WTC11 (cell line): ENCODE measurements around the gene FANCC. TPM values are rescaled to one million over a fixed set of nuclear protein-coding genes. Genes with fewer than 3 reads are reported as not detected.
"Not testable (repeated sequence)": the region's sequence is repeated elsewhere in the genome, so short reads cannot be mapped to it uniquely, and the experiment has no call there.

Source experiments
- ATAC-seq: fragments of 200-7000 bp; cut with Tn5 transposase; 2 replicates; pipeline ENCODE4 v1.10.0; 2021; ENCODE audit warnings: mild to moderate bottlenecking, moderate library complexity
- CTCF ChIA-PET: fragments of 300-600 bp; sonication (Branson Sonifier 250); formaldehyde crosslinking; loops from one replicate; lab custom pipeline; 2021; ENCODE audit warnings: antibody characterized with exemption; lab: Charles Lee
- POLR2A ChIA-PET: fragments of 350-600 bp; sonication (Branson Sonifier 250); formaldehyde crosslinking; loops from one replicate; lab custom pipeline; 2021; ENCODE audit warnings: antibody characterized with exemption; lab: Charles Lee
- DNase-seq: peaks from one replicate; pipeline ENCODE4 v3.0.0; 2021; ENCODE audit warnings: low spot score
- H3K27ac Mint-ChIP-seq: 2 replicates; pipeline ENCODE4 v1.8.0; 2021; ENCODE audit warnings: mixed read lengths
- H3K27me3 Mint-ChIP-seq: 2 replicates; pipeline ENCODE4 v1.8.0; 2021; ENCODE audit warnings: low read depth, mild to moderate bottlenecking, moderate library complexity, mixed read lengths
- H3K36me3 Mint-ChIP-seq: 2 replicates; pipeline ENCODE4 v1.8.0; 2021; ENCODE audit warnings: mixed read lengths
- H3K4me1 Mint-ChIP-seq: 2 replicates; pipeline ENCODE4 v1.8.0; 2022; ENCODE audit warnings: mixed read lengths
- H3K4me3 Mint-ChIP-seq: 2 replicates; pipeline ENCODE4 v1.8.0; 2021; ENCODE audit warnings: mild to moderate bottlenecking, moderate library complexity, mixed read lengths
- H3K9me3 Mint-ChIP-seq: 2 replicates; pipeline ENCODE4 v1.8.0; 2021; ENCODE audit warnings: mixed read lengths
- CBFB ChIP-seq: sonication (generic); formaldehyde crosslinking; IDR thresholded peaks from 2 replicates; pipeline ENCODE4 v1.8.1; 2022; ENCODE audit warnings: mild to moderate bottlenecking, low read depth, missing genetic modification reagents
- ETV6 ChIP-seq: sonication (generic); formaldehyde crosslinking; IDR thresholded peaks from 2 replicates; pipeline ENCODE4 v1.8.1; 2022; ENCODE audit warnings: mild to moderate bottlenecking, missing genetic modification reagents
- FOXK1 ChIP-seq: sonication (generic); formaldehyde crosslinking; IDR thresholded peaks from 2 replicates; pipeline ENCODE4 v1.8.0; 2022; ENCODE audit warnings: mild to moderate bottlenecking, moderate library complexity, missing genetic modification reagents
- GRHL2 ChIP-seq: fragments of 250-450 bp; sonication (Bioruptor Pico); IDR thresholded peaks from 2 replicates; pipeline ENCODE4 v1.8.0; 2022; ENCODE audit warnings: mild to moderate bottlenecking, moderate library complexity; ENCODE audit not compliant: insufficient replicate concordance, severe bottlenecking
- HMGA2 ChIP-seq: fragments of 250-450 bp; sonication (Bioruptor Pico); IDR thresholded peaks from 2 replicates; pipeline ENCODE4 v1.4.0; 2021; ENCODE audit warnings: mild to moderate bottlenecking, moderate library complexity
- JUN ChIP-seq: sonication (generic); formaldehyde crosslinking; IDR thresholded peaks from 2 replicates; pipeline ENCODE4 v1.8.0; 2023; ENCODE audit warnings: mild to moderate bottlenecking, missing genetic modification reagents
- NFYB ChIP-seq: sonication (generic); formaldehyde crosslinking; conservative IDR thresholded peaks from 2 replicates; pipeline ENCODE4 v1.8.0; 2022; ENCODE audit warnings: low read depth, missing genetic modification reagents
- NR1H2 ChIP-seq: sonication (generic); formaldehyde crosslinking; IDR thresholded peaks from 2 replicates; pipeline ENCODE4 v1.9.0; 2021; ENCODE audit warnings: mild to moderate bottlenecking, moderate library complexity, missing genetic modification reagents
- OVOL2 ChIP-seq: fragments of 250-450 bp; sonication (Bioruptor Pico); IDR thresholded peaks from 2 replicates; pipeline ENCODE4 v1.9.0; 2021; ENCODE audit warnings: mild to moderate bottlenecking, borderline replicate concordance
- RELA ChIP-seq: sonication (generic); formaldehyde crosslinking; IDR thresholded peaks from 2 replicates; pipeline ENCODE4 v1.8.1; 2022; ENCODE audit warnings: missing genetic modification reagents, mild to moderate bottlenecking, borderline replicate concordance
- SMAD3 ChIP-seq: sonication (generic); formaldehyde crosslinking; IDR thresholded peaks from 2 replicates; pipeline ENCODE4 v1.8.0; 2022; ENCODE audit warnings: missing genetic modification reagents, mild to moderate bottlenecking, borderline replicate concordance
- TEAD4 ChIP-seq: sonication (generic); formaldehyde crosslinking; IDR thresholded peaks from 2 replicates; pipeline ENCODE4 v1.8.0; 2022; ENCODE audit warnings: mild to moderate bottlenecking, missing genetic modification reagents
- ZNF416 ChIP-seq: fragments of 250-450 bp; sonication (Bioruptor Pico); IDR thresholded peaks from 2 replicates; pipeline ENCODE4 v1.9.0; 2021; ENCODE audit warnings: mild to moderate bottlenecking, inconsistent platforms
- total RNA-seq: library from RNA; stranded (reverse); gene quantifications from 3 replicates; pipeline ENCODE4 v1.2.3, GENCODE V29; 2021
- TF ChIP-seq, protein P1 (sequence below): fragments of 250-450 bp; sonication (Bioruptor Pico); IDR thresholded peaks from 2 replicates; pipeline ENCODE4 v1.9.0; 2021; ENCODE audit warnings: mild to moderate bottlenecking
- TF ChIP-seq, protein P2 (sequence below): sonication (generic); formaldehyde crosslinking; IDR thresholded peaks from 2 replicates; pipeline ENCODE4 v1.8.1; 2023; ENCODE audit warnings: mild to moderate bottlenecking, missing genetic modification reagents, moderate library complexity
- TF ChIP-seq, protein P3 (sequence below): sonication (generic); formaldehyde crosslinking; conservative IDR thresholded peaks from 2 replicates; pipeline ENCODE4 v1.8.1; 2023; ENCODE audit warnings: mild to moderate bottlenecking, low read depth, missing genetic modification reagents, moderate library complexity
- TF ChIP-seq, protein P4 (sequence below): sonication (generic); formaldehyde crosslinking; IDR thresholded peaks from 2 replicates; pipeline ENCODE4 v1.8.0; 2023; ENCODE audit warnings: missing genetic modification reagents, mild to moderate bottlenecking, borderline replicate concordance

The FANCC gene
- total RNA-seq, 1 experiment from 2014 or later: 10.9 TPM

DNA sequence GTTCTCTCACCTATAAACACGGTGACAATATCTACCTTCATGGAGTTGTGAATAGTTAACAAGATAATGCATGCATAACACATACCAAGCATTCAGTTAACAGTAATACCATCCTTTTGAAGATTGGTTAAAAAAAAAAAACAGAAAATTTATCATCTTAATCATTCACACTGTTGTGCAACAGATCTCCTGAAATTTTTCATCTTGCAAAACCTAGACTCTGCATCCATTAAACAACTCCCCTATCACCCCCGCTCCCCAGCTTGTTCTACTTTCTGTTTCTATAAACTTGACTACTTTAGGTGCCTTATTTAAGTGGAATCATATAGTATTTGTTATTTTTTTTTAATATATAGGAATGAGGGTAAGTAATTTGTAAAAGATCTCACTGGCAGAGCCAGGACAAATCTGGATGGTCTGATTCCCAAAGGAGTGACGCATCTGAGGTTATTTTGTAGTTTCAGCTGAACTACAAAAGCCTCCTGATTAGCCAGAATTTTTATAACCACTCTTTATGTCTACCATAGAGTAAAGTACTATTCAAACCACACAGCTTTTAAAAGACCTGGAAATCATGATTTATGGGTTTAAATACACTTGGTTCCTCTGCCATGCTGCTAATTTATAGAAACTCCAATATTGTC, 93.0 kb downstream of the FANCC start (continued):
- TF ChIP-seq, protein P1, sequence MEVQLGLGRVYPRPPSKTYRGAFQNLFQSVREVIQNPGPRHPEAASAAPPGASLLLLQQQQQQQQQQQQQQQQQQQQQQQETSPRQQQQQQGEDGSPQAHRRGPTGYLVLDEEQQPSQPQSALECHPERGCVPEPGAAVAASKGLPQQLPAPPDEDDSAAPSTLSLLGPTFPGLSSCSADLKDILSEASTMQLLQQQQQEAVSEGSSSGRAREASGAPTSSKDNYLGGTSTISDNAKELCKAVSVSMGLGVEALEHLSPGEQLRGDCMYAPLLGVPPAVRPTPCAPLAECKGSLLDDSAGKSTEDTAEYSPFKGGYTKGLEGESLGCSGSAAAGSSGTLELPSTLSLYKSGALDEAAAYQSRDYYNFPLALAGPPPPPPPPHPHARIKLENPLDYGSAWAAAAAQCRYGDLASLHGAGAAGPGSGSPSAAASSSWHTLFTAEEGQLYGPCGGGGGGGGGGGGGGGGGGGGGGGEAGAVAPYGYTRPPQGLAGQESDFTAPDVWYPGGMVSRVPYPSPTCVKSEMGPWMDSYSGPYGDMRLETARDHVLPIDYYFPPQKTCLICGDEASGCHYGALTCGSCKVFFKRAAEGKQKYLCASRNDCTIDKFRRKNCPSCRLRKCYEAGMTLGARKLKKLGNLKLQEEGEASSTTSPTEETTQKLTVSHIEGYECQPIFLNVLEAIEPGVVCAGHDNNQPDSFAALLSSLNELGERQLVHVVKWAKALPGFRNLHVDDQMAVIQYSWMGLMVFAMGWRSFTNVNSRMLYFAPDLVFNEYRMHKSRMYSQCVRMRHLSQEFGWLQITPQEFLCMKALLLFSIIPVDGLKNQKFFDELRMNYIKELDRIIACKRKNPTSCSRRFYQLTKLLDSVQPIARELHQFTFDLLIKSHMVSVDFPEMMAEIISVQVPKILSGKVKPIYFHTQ (CRISPR knock-in tag): no peak
- TF ChIP-seq, protein P2, sequence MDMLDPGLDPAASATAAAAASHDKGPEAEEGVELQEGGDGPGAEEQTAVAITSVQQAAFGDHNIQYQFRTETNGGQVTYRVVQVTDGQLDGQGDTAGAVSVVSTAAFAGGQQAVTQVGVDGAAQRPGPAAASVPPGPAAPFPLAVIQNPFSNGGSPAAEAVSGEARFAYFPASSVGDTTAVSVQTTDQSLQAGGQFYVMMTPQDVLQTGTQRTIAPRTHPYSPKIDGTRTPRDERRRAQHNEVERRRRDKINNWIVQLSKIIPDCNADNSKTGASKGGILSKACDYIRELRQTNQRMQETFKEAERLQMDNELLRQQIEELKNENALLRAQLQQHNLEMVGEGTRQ (CRISPR knock-in tag): no peak
- no peak for TF ChIP-seq ZNF416 (CRISPR knock-in tag)
- no peak for TF ChIP-seq OVOL2 (CRISPR knock-in tag)
- no peak for TF ChIP-seq ETV6
- no peak for TF ChIP-seq JUN (CRISPR knock-in tag)
- TF ChIP-seq, protein P3, sequence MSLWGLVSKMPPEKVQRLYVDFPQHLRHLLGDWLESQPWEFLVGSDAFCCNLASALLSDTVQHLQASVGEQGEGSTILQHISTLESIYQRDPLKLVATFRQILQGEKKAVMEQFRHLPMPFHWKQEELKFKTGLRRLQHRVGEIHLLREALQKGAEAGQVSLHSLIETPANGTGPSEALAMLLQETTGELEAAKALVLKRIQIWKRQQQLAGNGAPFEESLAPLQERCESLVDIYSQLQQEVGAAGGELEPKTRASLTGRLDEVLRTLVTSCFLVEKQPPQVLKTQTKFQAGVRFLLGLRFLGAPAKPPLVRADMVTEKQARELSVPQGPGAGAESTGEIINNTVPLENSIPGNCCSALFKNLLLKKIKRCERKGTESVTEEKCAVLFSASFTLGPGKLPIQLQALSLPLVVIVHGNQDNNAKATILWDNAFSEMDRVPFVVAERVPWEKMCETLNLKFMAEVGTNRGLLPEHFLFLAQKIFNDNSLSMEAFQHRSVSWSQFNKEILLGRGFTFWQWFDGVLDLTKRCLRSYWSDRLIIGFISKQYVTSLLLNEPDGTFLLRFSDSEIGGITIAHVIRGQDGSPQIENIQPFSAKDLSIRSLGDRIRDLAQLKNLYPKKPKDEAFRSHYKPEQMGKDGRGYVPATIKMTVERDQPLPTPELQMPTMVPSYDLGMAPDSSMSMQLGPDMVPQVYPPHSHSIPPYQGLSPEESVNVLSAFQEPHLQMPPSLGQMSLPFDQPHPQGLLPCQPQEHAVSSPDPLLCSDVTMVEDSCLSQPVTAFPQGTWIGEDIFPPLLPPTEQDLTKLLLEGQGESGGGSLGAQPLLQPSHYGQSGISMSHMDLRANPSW: no peak
- TF ChIP-seq, protein P4, sequence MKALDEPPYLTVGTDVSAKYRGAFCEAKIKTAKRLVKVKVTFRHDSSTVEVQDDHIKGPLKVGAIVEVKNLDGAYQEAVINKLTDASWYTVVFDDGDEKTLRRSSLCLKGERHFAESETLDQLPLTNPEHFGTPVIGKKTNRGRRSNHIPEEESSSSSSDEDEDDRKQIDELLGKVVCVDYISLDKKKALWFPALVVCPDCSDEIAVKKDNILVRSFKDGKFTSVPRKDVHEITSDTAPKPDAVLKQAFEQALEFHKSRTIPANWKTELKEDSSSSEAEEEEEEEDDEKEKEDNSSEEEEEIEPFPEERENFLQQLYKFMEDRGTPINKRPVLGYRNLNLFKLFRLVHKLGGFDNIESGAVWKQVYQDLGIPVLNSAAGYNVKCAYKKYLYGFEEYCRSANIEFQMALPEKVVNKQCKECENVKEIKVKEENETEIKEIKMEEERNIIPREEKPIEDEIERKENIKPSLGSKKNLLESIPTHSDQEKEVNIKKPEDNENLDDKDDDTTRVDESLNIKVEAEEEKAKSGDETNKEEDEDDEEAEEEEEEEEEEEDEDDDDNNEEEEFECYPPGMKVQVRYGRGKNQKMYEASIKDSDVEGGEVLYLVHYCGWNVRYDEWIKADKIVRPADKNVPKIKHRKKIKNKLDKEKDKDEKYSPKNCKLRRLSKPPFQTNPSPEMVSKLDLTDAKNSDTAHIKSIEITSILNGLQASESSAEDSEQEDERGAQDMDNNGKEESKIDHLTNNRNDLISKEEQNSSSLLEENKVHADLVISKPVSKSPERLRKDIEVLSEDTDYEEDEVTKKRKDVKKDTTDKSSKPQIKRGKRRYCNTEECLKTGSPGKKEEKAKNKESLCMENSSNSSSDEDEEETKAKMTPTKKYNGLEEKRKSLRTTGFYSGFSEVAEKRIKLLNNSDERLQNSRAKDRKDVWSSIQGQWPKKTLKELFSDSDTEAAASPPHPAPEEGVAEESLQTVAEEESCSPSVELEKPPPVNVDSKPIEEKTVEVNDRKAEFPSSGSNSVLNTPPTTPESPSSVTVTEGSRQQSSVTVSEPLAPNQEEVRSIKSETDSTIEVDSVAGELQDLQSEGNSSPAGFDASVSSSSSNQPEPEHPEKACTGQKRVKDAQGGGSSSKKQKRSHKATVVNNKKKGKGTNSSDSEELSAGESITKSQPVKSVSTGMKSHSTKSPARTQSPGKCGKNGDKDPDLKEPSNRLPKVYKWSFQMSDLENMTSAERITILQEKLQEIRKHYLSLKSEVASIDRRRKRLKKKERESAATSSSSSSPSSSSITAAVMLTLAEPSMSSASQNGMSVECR (CRISPR knock-in tag): no peak
- no peak for TF ChIP-seq RELA
- no peak for TF ChIP-seq FOXK1 (CRISPR knock-in tag)
- no peak for TF ChIP-seq GRHL2

DNA sequence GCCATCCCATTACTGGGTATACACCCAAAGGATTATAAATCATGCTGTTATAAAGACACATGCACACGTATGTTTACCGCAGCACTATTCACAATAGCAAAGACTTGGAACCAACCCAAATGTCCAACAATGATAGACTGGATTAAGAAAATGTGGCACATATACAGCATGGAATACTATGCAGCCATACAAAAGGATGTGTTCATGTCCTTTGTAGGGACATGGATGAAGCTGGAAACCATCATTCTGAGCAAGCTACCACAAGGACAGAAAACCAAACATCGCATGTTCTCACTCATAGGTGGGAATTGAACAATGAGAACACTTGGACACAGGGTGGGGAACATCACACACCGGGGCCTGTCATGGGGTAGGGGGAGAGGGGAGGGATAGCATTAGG, 97.2 kb downstream of the FANCC start:
- H3K36me3 Mint-ChIP-seq, H3K27me3 Mint-ChIP-seq, H3K4me3 Mint-ChIP-seq, CTCF ChIA-PET, H3K27ac Mint-ChIP-seq, DNase-seq, POLR2A ChIA-PET, ATAC-seq, H3K9me3 Mint-ChIP-seq: not testable (repeated sequence)
- peaks cover 21% of the 10 kb centered on the region for H3K4me1 Mint-ChIP-seq

DNA sequence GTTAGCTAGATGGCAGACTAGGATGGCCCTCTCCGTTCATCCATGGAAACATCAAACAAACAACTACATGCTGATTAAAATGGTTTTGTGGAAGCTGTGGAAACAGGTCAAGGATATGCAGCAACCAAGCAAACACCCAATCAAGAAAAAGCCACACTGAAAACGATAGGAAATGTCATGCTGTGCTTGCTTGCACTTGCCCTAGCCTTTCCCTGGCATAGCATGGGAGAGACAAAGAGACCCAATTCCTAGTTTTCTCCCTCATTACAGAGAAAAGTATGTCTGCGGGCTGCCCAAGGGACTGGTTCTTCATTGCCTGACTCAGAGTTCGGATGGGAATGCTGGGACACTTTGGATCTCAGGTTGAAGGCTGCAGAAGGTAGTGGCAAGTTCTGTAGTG, 98.7 kb downstream of the FANCC start:
- no peak overlapping the region for H3K4me3 Mint-ChIP-seq
- no peaks in the 10 kb centered on the region for H3K9me3 Mint-ChIP-seq
- H3K36me3 Mint-ChIP-seq: 0 out of 2 replicates have a peak, but pooled peaks cover 4% of the 10 kb centered on the region
- peak overlapping the region; percentile 78 for H3K27ac Mint-ChIP-seq
- peaks cover 35% of the 10 kb centered on the region for H3K4me1 Mint-ChIP-seq
- ATAC-seq (peak; percentile 63), DNase-seq (no peak)
- CTCF ChIA-PET: interaction anchor here (1.4 to 2.3 kb wide), 3 partner anchors 26 to 550 kb away, joined by 3 to 5 read pairs (median 3); no protein-coding TSS in a partner anchor
- POLR2A ChIA-PET: no interaction called here
- no peaks in the 10 kb centered on the region for H3K27me3 Mint-ChIP-seq
- no peak for TF ChIP-seq SMAD3 (CRISPR knock-in tag)
- no peak for TF ChIP-seq HMGA2
- TF ChIP-seq ETV6: no peak
- no peak for TF ChIP-seq NFYB (CRISPR knock-in tag)
- no peak for TF ChIP-seq NR1H2 (CRISPR knock-in tag)
- TF ChIP-seq, protein P3: no peak
- TF ChIP-seq GRHL2: no peak
- TF ChIP-seq CBFB: no peak
- no peak for TF ChIP-seq TEAD4 (CRISPR knock-in tag)
- TF ChIP-seq, all 79 proteins: peak for 0
